ENCODE measurements around the gene SEC14L5.
"Not testable (repeated sequence)": the region's sequence is repeated elsewhere in the genome, so short reads cannot be mapped to it uniquely, and the experiment has no call there.

SEC14L5 gene

GRCh38 chr16:4928227-4928626 is 29.9 kb upstream of the SEC14L5 start:
- in situ Hi-C loops (cut with MboI; ENCODE audit: low sequenced_read_pairs) = no loop called here

GRCh38 chr16:4929619-4930018 is 28.5 kb upstream of the SEC14L5 start:
- in situ Hi-C loops (cut with MboI; ENCODE audit: low sequenced_read_pairs) = not testable (repeated sequence)

GRCh38 chr16:4931381-4931780 is 26.7 kb upstream of the SEC14L5 start:
- in situ Hi-C loops (cut with MboI; ENCODE audit: low sequenced_read_pairs) = no loop called here

GRCh38 chr16:4933433-4933832 is 24.7 kb upstream of the SEC14L5 start:
- in situ Hi-C loops (cut with MboI; ENCODE audit: low sequenced_read_pairs) = no loop called here

GRCh38 chr16:4933871-4934395 is 24.2 kb upstream of the SEC14L5 start:
- in situ Hi-C loops (cut with MboI; ENCODE audit: low sequenced_read_pairs) = no loop called here

GRCh38 chr16:4934591-4934990 is 23.5 kb upstream of the SEC14L5 start:
- in situ Hi-C loops (cut with MboI; ENCODE audit: low sequenced_read_pairs) = no loop called here

GRCh38 chr16:4935241-4935855 is 22.8 kb upstream of the SEC14L5 start:
- in situ Hi-C loops (cut with MboI; ENCODE audit: low sequenced_read_pairs) = no loop called here

GRCh38 chr16:4936181-4936990 is 21.7 kb upstream of the SEC14L5 start:
- in situ Hi-C loops (cut with MboI; ENCODE audit: low sequenced_read_pairs) = no loop called here

GRCh38 chr16:4936991-4937781 is 20.9 kb upstream of the SEC14L5 start, which contains the start of gene PPL:
Gene PPL (minus strand): TSS chr16:4937148. CDS start chr16:4937045, 103 bp downstream.
- in situ Hi-C loops (cut with MboI; ENCODE audit: low sequenced_read_pairs) = no loop called here

GRCh38 chr16:4937782-4938682 is 20.1 kb upstream of the SEC14L5 start:
- in situ Hi-C loops (cut with MboI; ENCODE audit: low sequenced_read_pairs) = no loop called here

GRCh38 chr16:4938683-4939030 is 19.5 kb upstream of the SEC14L5 start:
- in situ Hi-C loops (cut with MboI; ENCODE audit: low sequenced_read_pairs) = no loop called here

GRCh38 chr16:4940719-4941118 is 17.4 kb upstream of the SEC14L5 start:
- in situ Hi-C loops (cut with MboI; ENCODE audit: low sequenced_read_pairs) = no loop called here

GRCh38 chr16:4942481-4942880 is 15.6 kb upstream of the SEC14L5 start:
- in situ Hi-C loops (cut with MboI; ENCODE audit: low sequenced_read_pairs) = no loop called here

GRCh38 chr16:4944333-4945281 is 13.5 kb upstream of the SEC14L5 start:
- in situ Hi-C loops (cut with MboI; ENCODE audit: low sequenced_read_pairs) = no loop called here

GRCh38 chr16:4945560-4946502 is 12.3 kb upstream of the SEC14L5 start:
- in situ Hi-C loops (cut with MboI; ENCODE audit: low sequenced_read_pairs) = no loop called here

GRCh38 chr16:4946917-4947316 is 11.2 kb upstream of the SEC14L5 start:
- in situ Hi-C loops (cut with MboI; ENCODE audit: low sequenced_read_pairs) = no loop called here

- in situ Hi-C loops (cut with MboI; ENCODE audit: low sequenced_read_pairs) = no loop called here
Observed at GRCh38 chr16:4947722-4948503, 10.2 kb upstream of the SEC14L5 start.

Data from HL-60/S4 (cell line).